Sigmoid colon (tissue), 3 donors: ENCODE measurements around the gene ARHGEF6.

Experiments used
- POLR2A ChIP-seq, 2 donors: fragments of 450-650 bp; IDR thresholded peaks; one replicate each; pipeline ENCODE4 v1.6.1; 2016; ENCODE audit warnings: antibody characterized with exemption in 2 of 2, mild to moderate bottlenecking in 2 of 2, moderate library complexity in 2 of 2
- TF ChIP-seq, protein P1 (sequence below), 4 experiments: fragments of 450-650 bp in 3 of 4; fragments of 200-600 bp in 1 of 4; IDR thresholded peaks; one replicate each; pipeline ENCODE4 v1.5.1; 2016 to 2019; ENCODE audit warnings: antibody characterized with exemption in 4 of 4, mild to moderate bottlenecking in 3 of 4, moderate library complexity in 2 of 4

DNA sequence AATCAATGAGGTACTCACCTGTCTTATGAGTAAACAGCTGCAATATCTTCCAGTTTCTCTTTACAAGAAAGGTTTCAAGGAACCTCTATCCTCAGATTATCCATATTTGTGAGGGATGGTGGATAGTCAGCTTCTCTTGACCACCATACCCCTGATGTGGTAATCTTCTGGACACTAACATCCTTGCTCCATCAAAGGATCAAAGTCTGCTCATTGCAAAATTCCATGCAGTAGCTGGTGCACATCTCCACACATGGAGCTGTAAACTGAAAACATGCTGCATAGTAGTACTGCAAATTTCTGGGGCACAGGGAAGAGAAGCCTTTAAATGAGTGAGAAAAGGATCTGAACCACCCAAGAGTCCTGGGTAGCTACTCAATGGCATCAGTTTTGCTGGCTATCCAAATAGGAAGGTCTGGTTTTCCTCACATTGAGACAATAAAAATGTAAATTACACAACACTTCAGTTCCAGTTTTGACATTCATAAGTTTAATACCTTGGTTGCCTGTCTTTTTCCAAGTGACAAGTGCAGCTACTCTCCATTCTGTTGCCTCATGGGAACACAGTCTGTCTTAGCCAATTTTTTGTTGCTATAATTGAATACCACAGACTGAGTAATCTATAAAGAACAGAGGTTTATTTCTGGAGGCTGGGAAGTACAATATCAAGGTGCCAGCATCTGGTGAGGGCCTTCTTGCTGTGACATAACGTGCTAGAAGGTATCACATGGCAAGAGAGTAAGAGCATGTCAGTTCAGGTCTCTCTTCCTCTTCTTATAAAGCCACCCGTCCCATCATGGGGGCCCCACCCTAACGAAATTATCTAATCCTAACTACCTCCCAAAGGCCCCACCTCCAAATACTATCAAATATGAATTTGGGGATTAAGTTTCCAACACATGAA, 34.4 kb upstream of the ARHGEF6 start:
- no peak for TF ChIP-seq POLR2A (IDR thresholded peaks at IDR 0.05)
- TF ChIP-seq, protein P1, sequence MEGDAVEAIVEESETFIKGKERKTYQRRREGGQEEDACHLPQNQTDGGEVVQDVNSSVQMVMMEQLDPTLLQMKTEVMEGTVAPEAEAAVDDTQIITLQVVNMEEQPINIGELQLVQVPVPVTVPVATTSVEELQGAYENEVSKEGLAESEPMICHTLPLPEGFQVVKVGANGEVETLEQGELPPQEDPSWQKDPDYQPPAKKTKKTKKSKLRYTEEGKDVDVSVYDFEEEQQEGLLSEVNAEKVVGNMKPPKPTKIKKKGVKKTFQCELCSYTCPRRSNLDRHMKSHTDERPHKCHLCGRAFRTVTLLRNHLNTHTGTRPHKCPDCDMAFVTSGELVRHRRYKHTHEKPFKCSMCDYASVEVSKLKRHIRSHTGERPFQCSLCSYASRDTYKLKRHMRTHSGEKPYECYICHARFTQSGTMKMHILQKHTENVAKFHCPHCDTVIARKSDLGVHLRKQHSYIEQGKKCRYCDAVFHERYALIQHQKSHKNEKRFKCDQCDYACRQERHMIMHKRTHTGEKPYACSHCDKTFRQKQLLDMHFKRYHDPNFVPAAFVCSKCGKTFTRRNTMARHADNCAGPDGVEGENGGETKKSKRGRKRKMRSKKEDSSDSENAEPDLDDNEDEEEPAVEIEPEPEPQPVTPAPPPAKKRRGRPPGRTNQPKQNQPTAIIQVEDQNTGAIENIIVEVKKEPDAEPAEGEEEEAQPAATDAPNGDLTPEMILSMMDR (IDR thresholded peaks at IDR 0.05) = no peak
